ENCODE results near the gene CYP2E1.
"Not testable (repeated sequence)": the region's sequence is repeated elsewhere in the genome, so short reads cannot be mapped to it uniquely, and the experiment has no call there.

CYP2E1 gene

GRCh38 chr10:133511907-133512528, 15.1 kb upstream of the CYP2E1 start:
- in situ Hi-C loops (cut with HindIII; ENCODE audit: low pct_ligation_motif_present, low sequenced_read_pairs), result no loop called here
- Histone ChIP-seq H3K27ac (no peak overlapping the region), H3K27me3 (replicated peaks) (no peaks in the 10 kb centered on the region), H3K36me3 (replicated peaks) (no peaks in the 10 kb centered on the region), H3K4me3 (ENCODE audit: low read depth, low read length) (no peak overlapping the region)
- no peak for DNase-seq
- TF ChIP-seq CTCF (IDR thresholded peaks at IDR 0.05; ENCODE audit: low read depth, low read length, missing control alignments), result no peak

DNA sequence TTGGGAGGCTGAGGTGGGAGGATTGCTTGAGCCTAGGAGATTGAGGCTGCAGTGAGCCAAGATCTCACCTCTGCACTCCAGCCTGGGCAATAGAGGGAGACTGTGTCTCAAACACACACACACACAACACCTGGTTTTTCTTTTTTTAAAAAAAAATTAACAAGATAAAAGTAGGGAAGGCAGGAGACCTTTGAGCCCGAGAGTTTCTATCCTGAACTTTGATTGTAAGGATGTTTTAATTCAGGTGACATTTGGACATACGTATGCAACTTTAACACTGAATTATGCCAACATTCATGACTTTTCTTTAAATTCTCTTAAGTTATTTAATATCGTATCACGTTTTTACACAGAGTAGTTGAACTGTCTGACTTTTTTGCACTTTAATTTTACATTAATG, 11.7 kb upstream of the CYP2E1 start:
- H3K36me3 ChIP-seq (replicated peaks), result no peaks in the 10 kb centered on the region
- H3K27ac ChIP-seq, result no peak overlapping the region
- DNase-seq, result no peak
- H3K27me3 ChIP-seq (replicated peaks), result no peaks in the 10 kb centered on the region
- in situ Hi-C loops (cut with HindIII; ENCODE audit: low pct_ligation_motif_present, low sequenced_read_pairs), result no loop called here
- TF ChIP-seq CTCF (IDR thresholded peaks at IDR 0.05; ENCODE audit: low read depth, low read length, missing control alignments), result no peak
- no peak overlapping the region for H3K4me3 ChIP-seq (ENCODE audit: low read depth, low read length)

DNA sequence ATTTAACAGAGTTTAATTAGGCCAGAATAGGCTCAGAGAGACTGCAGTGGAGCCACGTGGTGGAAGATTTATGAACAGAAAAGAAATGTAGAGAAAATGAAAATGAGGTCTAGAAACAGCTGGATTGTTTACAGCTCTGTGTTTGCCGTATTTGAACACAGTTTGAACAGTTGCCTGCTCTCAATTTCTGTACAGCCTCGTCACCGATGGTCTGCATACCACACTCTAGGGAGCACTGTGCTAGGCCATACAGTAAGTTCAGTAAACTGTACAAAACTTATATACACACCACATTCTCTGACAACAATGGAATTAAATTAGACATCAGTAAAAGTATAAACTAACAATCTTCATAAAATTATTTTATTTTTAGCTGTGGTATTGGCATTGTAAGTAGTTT, 11.1 kb upstream of the CYP2E1 start:
- Histone ChIP-seq H3K27me3 (replicated peaks) (no peaks in the 10 kb centered on the region), H3K4me3 (ENCODE audit: low read depth, low read length) (no peak overlapping the region), H3K36me3 (replicated peaks) (no peaks in the 10 kb centered on the region), H3K27ac (no peak overlapping the region)
- DNase-seq, result no peak
- in situ Hi-C loops (cut with HindIII; ENCODE audit: low pct_ligation_motif_present, low sequenced_read_pairs), result no loop called here
- TF ChIP-seq CTCF (IDR thresholded peaks at IDR 0.05; ENCODE audit: low read depth, low read length, missing control alignments), result no peak

- H3K4me3 ChIP-seq (ENCODE audit: low read depth, low read length); H3K27ac ChIP-seq; in situ Hi-C loops (cut with HindIII; ENCODE audit: low pct_ligation_motif_present, low sequenced_read_pairs); H3K27me3 ChIP-seq (replicated peaks); DNase-seq; H3K36me3 ChIP-seq (replicated peaks): not testable (repeated sequence)
Observed at GRCh38 chr10:133518517-133518916, 8.6 kb upstream of the CYP2E1 start.

GRCh38 chr10:133520193-133520738, 6.9 kb upstream of the CYP2E1 start:
- no peaks in the 10 kb centered on the region for H3K36me3 ChIP-seq (replicated peaks)
- peak; percentile 27 for DNase-seq
- no peaks in the 10 kb centered on the region for H3K27me3 ChIP-seq (replicated peaks)
- in situ Hi-C loops (cut with HindIII; ENCODE audit: low pct_ligation_motif_present, low sequenced_read_pairs), result no loop called here
- H3K4me3 ChIP-seq (ENCODE audit: low read depth, low read length), result no peak overlapping the region
- H3K27ac ChIP-seq, result no peak overlapping the region
- peak; percentile 63 for TF ChIP-seq CTCF (IDR thresholded peaks at IDR 0.05; ENCODE audit: low read depth, low read length, missing control alignments)

GRCh38 chr10:133523631-133524203, 3.4 kb upstream of the CYP2E1 start:
- no peak for TF ChIP-seq CTCF (IDR thresholded peaks at IDR 0.05; ENCODE audit: low read depth, low read length, missing control alignments)
- in situ Hi-C loops (cut with HindIII; ENCODE audit: low pct_ligation_motif_present, low sequenced_read_pairs), result no loop called here
- Histone ChIP-seq H3K4me3 (ENCODE audit: low read depth, low read length) (no peak overlapping the region), H3K27me3 (replicated peaks) (peaks cover 21% of the 10 kb centered on the region), H3K36me3 (replicated peaks) (no peaks in the 10 kb centered on the region), H3K27ac (no peak overlapping the region)
- no peak for DNase-seq
